Calu3 (cell line): ENCODE measurements around the gene SVEP1. TPM values are rescaled to one million over a fixed set of nuclear protein-coding genes. Genes with fewer than 3 reads are reported as not detected.

Experiments used
- BruUV-seq: library from RNA; stranded (reverse); fragments of 400-500 nt; replicated peaks from 2 replicates; lab custom pipeline; 2021; lab: Mats Ljungman, UMichigan
- CTCF ChIA-PET: fragments of 300-600 bp; sonication (Branson Sonifier 250); formaldehyde crosslinking; loops from one replicate; lab custom pipeline; 2022; ENCODE audit warnings: antibody characterized with exemption; lab: Charles Lee
- DNase-seq: peaks from one replicate; pipeline ENCODE4 v3.0.0; 2022
- H3K27ac Mint-ChIP-seq: one replicate; pipeline ENCODE4 v1.8.0; 2022; ENCODE audit warnings: mixed read lengths; ENCODE audit not compliant: unreplicated experiment
- H3K27me3 Mint-ChIP-seq: one replicate; pipeline ENCODE4 v1.8.0; 2022; ENCODE audit warnings: mixed read lengths; ENCODE audit not compliant: unreplicated experiment
- H3K36me3 Mint-ChIP-seq: one replicate; pipeline ENCODE4 v1.8.0; 2022; ENCODE audit warnings: mild to moderate bottlenecking, moderate library complexity, mixed read lengths; ENCODE audit not compliant: insufficient read depth, unreplicated experiment
- H3K4me1 Mint-ChIP-seq: one replicate; pipeline ENCODE4 v1.8.0; 2022; ENCODE audit warnings: mild to moderate bottlenecking, low read depth, mixed read lengths; ENCODE audit not compliant: unreplicated experiment
- H3K4me3 Mint-ChIP-seq: one replicate; pipeline ENCODE4 v1.8.0; 2022; ENCODE audit warnings: mild to moderate bottlenecking, low read depth, moderate library complexity, mixed read lengths; ENCODE audit not compliant: unreplicated experiment
- H3K9me3 Mint-ChIP-seq: one replicate; pipeline ENCODE4 v1.8.0; 2022; ENCODE audit warnings: low read depth, mixed read lengths; ENCODE audit not compliant: unreplicated experiment
- CTCF ChIP-seq: fragments of 200-600 bp; IDR thresholded peaks from one replicate; pipeline ENCODE4 v1.8.0; 2022; ENCODE audit warnings: antibody characterized with exemption; ENCODE audit not compliant: unreplicated experiment
- intact Hi-C: fragments of 100-400 bp; cut with micrococcal nuclease; formaldehyde crosslinking; loops from one replicate; pipeline ENCODE4 v1.10.0; 2022; ENCODE audit not compliant: unreplicated experiment
- total RNA-seq: library from RNA; stranded (reverse); gene quantifications from 2 replicates; pipeline ENCODE4 v1.2.3, GENCODE V29; 2022

SVEP1 gene
- total RNA-seq, 1 experiment from 2014 or later: 0.35 TPM

GRCh38 chr9:110447476-110447875 lies 132.1 kb downstream of the SVEP1 start:
- CTCF ChIA-PET: no interaction called here
- H3K27me3 Mint-ChIP-seq: no peaks in the 10 kb centered on the region

DNA sequence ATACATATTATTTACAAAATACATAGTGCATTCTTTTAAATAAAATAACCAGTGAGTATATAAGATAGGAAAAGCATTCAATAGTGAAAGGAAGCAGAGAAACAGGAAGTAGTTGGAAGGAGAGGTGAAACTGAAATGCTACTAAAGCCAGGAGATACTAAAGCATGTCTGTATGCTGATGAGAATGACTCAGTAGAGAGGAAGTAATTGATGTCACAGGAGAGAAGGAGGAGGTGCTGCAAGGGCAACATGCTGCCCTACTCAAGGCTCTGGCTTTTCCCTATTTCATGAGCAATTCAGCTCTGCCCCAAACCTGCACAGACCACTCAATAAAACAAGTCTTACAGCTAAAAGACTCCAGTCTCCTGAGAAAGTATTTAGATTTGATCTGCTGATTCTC lies 133.4 kb downstream of the SVEP1 start:
- no TSS peak for BruUV-seq
- Mint-ChIP-seq H3K4me1 (no peaks in the 10 kb centered on the region), H3K27me3 (peaks cover 12% of the 10 kb centered on the region), H3K27ac (no peak overlapping the region), H3K4me3 (no peak overlapping the region), H3K36me3 (no peaks in the 10 kb centered on the region), H3K9me3 (no peaks in the 10 kb centered on the region)
- DNase-seq: no peak
- intact Hi-C loops: no loop called here
- TF ChIP-seq CTCF: no peak
- CTCF ChIA-PET: no interaction called here

More at GRCh38 chr9:110447476-110447875, 132.1 kb downstream of the SVEP1 start:
- Mint-ChIP-seq H3K9me3 (no peaks in the 10 kb centered on the region), H3K4me1 (no peaks in the 10 kb centered on the region), H3K36me3 (no peaks in the 10 kb centered on the region), H3K27ac (no peak overlapping the region), H3K4me3 (no peak overlapping the region)
- DNase-seq: no peak
- intact Hi-C loops: no loop called here
- no TSS peak for BruUV-seq
- no peak for TF ChIP-seq CTCF

- Mint-ChIP-seq H3K4me3 (no peak overlapping the region), H3K27ac (no peak overlapping the region), H3K27me3 (peaks cover 18% of the 10 kb centered on the region), H3K4me1 (no peaks in the 10 kb centered on the region), H3K36me3 (no peaks in the 10 kb centered on the region), H3K9me3 (no peaks in the 10 kb centered on the region)
- CTCF ChIA-PET: no interaction called here
- no peak for TF ChIP-seq CTCF
- DNase-seq: no peak
- intact Hi-C loops: no loop called here
- BruUV-seq: no TSS peak
These were observed 134.6 kb downstream of the SVEP1 start for GRCh38 chr9:110444911-110445310.

DNA sequence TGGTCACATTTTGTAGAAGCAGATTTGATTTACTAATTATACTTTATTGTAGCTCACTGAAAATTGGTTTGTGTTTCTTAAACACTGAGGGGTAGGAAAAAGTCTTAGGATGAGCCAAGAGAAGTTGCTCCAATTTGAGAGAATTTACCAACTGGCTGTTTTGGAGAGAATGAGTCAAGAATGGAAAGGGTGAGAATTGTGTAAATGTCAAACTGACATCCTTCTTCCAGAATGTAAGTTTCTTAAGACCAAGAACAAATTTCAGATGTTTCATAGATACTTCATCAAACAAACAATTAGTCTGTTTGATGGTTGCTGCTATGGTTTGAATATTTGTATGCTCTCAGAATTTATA lies 135.7 kb downstream of the SVEP1 start:
- Mint-ChIP-seq H3K9me3 (no peaks in the 10 kb centered on the region), H3K27me3 (peaks cover 18% of the 10 kb centered on the region), H3K36me3 (no peaks in the 10 kb centered on the region), H3K4me1 (no peaks in the 10 kb centered on the region), H3K27ac (no peak overlapping the region), H3K4me3 (no peak overlapping the region)
- DNase-seq: no peak
- CTCF ChIA-PET: no interaction called here
- no TSS peak for BruUV-seq
- TF ChIP-seq CTCF: no peak
- intact Hi-C loops: no loop called here
